DMS 273 treated with DMSO at 0.1 percent for 48 hours (cell line): ENCODE data around the gene TUBA1C.
"Not testable (repeated sequence)": the region's sequence is repeated elsewhere in the genome, so short reads cannot be mapped to it uniquely, and the experiment has no call there.

Source experiments
- DNase-seq: peaks from one replicate; lab custom pipeline; 2025; lab: John Stamatoyannopoulos, UW

Gene TUBA1C

GRCh38 chr12:49255857-49256637 is 8.8 kb upstream of the TUBA1C start:
- no peak for DNase-seq

- DNase-seq: not testable (repeated sequence)
Observed at GRCh38 chr12:49257508-49258184, 7.2 kb upstream of the TUBA1C start.

- DNase-seq: no peak
Observed at GRCh38 chr12:49259452-49259851, 5.4 kb upstream of the TUBA1C start.

DNA sequence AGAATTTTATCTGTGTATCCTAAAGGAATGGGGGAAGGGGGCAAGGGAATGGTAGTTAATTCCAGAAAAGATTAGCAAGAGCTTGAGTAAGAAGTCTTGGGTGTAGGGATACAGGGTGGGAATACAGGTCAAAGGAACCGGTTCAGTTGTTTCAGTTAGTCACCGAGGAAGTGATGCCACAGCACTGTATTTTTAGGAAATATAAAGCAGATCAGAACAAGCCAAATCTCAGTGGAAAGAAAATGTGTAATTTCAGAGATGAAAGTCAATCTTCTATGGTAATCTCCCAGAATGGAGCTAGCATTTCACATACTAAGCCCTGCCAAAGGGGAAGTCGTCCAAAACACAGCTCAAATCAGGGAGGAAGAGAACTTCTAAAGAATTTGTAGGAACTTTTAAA is 4.7 kb upstream of the TUBA1C start:
- no peak for DNase-seq

- no peak for DNase-seq
Observed at GRCh38 chr12:49260571-49261363, 4.1 kb upstream of the TUBA1C start.

GRCh38 chr12:49261721-49262120 is 3.2 kb upstream of the TUBA1C start:
- no peak for DNase-seq

DNA sequence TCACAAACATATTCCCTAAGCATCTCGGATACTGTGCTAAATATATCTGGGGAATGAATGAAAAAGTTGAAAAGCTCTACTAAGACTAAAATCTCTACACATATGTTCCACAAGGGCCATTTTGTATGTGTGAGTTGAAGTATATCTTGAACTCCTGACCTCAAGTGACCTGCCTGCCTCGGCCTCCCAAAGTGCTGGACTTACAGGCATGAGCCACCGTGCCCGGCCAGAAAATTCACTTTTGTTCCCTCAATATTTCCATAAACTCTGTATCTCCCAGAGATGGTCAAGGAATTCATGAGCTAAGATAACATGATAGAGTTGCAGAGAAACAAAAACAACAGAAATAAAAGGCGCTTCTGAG is 1.5 kb upstream of the TUBA1C start:
- no peak for DNase-seq

DNA sequence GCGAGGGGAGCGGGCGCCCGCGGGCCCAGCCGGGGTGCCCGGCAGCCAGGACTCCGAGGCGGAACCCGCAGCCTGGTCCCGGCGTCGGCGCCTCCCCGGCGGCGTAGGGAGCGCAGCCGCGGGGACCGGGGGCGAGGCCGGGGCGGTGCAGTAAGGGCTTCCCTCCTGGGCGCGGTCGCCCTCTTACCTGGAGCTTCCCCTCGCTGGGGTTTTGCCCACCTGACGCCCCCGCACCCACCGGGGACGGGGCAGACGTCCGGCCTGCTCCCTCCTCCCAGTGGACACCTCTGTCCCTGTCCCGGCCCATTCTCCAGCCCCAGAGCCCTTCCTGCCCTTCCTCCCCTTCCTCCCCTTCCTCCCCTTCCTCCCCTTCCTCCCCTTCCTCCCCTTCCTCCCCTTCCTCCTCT is 413 bp upstream of the TUBA1C start:
- DNase-seq: no peak

- DNase-seq: not testable (repeated sequence)
Observed at GRCh38 chr12:49269191-49269590, 4.3 kb downstream of the TUBA1C start.

- DNase-seq: no peak
Observed at GRCh38 chr12:49272790-49273725, 8.2 kb downstream of the TUBA1C start.

DNA sequence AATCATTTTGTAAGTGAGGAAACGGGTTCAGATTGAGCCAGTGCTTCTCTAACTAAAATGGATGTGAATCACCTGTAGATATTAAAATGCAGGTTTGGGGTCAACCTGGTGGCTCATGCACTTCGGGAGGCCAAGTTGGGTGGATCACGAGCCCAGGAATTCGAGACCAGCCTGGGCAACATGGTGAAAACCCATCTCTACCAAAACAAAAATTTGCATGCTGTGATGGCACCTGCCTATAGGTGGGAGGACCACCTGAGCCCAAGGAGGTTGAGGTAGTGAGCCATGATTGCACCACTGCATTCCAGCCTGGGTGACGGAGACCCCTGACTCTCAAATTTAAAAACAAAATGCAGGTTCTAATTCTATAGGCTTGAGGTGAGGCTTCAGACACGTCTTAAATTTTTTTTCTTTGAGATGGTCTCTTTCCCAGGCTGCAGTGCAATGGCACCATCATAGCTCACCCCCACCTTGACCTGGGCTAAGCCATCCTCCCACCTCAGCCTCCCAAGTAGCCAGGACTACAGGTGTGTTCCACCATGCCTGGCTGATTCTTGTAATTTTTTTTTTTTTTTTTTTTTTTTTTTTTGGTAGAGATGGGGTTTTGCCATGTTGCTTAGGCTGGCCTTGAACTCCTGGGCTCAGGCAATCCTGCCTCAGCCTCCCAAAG is 9.0 kb downstream of the TUBA1C start:
- no peak for DNase-seq

GRCh38 chr12:49274396-49275069 is 9.7 kb downstream of the TUBA1C start:
- no peak for DNase-seq

GRCh38 chr12:49276304-49277290 is 11.7 kb downstream of the TUBA1C start:
- DNase-seq: no peak

DNA sequence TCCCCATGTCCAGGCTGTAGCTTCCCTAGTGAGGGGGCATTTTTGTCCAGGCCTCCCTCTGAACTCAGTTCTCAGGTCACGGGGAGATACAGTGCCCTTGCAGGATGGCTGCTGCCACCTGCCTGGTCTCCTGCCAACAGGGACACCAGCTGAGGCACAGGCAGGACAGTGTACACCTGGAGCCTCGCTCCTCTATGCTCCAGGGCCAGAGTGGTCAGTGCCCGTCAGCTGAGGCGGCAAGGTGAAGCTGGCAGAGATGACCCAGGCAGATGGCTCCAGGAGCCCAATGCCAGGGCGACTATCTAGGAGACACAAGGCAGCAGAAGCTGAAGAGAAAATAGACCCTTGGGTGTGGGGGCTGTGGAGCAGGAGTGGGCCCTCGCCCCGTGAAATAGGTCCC is 12.6 kb downstream of the TUBA1C start:
- no peak for DNase-seq

- peak; percentile 21 for DNase-seq
Observed at GRCh38 chr12:49279706-49280159, 14.9 kb downstream of the TUBA1C start.

DNA sequence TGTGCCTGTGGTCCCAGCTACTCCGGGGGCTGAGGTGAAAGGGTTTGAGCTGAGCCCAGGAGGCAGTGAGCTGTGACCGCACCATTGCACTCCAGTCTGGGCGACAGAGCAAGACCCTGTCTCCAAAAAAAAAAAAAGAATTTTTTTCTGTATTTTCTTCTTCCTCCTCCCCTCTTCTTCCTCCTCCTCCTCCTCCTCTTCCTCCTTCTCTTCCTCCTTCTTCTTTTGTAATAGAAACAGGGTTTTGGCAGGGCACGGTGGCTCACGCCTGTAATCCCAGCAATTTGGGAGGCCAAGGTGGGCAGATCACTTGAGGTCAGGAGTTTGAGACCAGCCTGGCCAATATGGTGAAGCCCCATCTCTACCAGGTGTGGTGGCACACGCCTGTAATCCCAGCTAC is 15.7 kb downstream of the TUBA1C start:
- not testable (repeated sequence) for DNase-seq

- DNase-seq: no peak
Observed at GRCh38 chr12:49282302-49282701, 17.4 kb downstream of the TUBA1C start.

GRCh38 chr12:49282740-49283375 is 18.0 kb downstream of the TUBA1C start:
- not testable (repeated sequence) for DNase-seq
